A549 treated with AZD9567 at 1 μM for 4 hours (cell line): ENCODE results near the gene GREM2. TPM values are rescaled to one million over a fixed set of nuclear protein-coding genes. Genes with fewer than 3 reads are reported as not detected.

Experiments used
- total RNA-seq: library from RNA; stranded (reverse); fragments of 200-300 nt; extraction: Qiagen RNA extraction; gene quantifications from 5 replicates; pipeline ENCODE4 v1.2.3, GENCODE V29; 2022; ENCODE audit not compliant: insufficient read depth

Gene GREM2
- total RNA-seq: 0.07 to 0.14 TPM (median 0.11 TPM) in 4 of 5 replicates, not detected in the other

DNA sequence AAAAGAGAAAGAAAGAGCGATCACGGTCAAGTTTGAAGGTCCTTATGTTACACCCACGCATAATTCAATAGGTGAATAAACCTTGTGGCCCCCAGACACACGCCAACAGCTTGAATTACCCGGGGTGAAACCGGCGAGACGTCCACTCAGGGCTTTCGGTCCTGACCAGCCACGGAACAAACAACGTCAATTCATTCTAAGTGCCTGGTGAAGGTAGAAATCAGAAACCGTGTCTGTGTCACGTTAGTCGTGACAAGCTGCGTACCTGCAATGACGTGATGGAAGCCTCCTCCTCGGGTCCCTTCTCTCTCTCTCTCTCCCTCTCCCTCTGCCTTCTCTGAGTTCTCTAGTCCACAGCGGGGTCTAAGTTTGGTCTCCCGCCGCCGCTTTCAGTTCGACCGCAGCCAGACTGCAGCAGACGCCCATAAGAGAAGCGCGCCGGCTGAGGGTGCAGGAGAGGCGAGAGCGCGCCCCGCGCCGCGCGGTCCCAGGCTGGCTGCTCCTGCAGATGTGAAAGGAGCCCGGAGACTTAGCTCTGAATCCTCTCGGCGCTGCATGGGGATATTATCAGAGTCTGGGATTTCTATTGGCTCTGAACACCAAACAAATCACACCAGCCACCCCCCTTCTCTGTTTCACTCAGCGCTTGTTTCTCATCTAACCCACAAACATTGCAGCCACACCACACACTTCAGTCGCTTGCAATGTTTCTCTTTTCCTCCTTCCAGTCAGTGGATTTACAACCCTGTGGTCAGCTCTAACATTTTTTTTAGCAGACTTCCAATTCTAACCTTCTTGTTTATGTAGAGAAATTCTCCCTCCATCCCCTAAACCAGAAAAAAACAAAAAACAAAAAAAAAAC, at the start of gene GREM2:
TSS of gene GREM2 (minus strand) at position 537 of the 862 bp plus-strand sequence. CDS start 118,680 bp downstream, outside the sequence.

